ENCODE measurements around the gene RYR3.
"Not testable (repeated sequence)": the region's sequence is repeated elsewhere in the genome, so short reads cannot be mapped to it uniquely, and the experiment has no call there.

RYR3 gene

DNA sequence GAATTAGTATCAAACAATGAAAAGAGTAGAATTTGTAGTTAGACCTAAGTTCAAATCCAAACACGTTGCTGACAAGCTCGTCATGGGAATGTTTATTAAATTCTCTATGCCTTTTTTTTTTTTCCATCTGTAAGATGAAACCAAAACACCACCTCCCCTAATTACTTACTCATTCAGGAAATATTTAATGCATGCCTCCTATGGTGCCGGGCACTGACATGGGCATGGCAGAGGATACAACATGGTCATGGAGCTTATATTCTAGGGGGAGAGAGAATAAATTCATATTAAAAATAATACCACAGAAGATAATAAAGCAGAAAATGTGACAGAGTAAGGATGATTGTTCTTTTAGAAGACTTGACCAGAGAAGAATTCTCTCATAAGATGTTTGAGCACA lies 215.8 kb downstream of the RYR3 start:
- no peak for DNase-seq

DNA sequence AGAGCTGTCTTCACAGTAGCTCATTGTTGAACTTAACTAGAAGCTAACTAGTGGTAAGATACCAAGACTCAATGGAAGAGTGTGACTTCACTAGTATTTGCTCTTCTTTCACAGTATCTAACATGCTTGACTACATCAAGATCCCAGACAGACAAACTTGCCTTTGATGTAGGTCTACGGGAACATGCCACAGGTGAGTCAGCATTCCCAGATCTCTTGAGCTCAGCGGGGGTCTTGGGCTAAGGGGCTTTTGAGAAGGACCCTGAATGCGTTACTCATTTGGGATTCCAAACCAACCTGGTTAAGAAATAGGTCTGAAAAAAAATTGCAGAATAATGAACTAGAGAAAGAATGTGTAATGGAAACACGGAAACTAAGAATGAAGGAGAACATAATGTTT lies 222.4 kb downstream of the RYR3 start:
- DNase-seq = no peak

DNA sequence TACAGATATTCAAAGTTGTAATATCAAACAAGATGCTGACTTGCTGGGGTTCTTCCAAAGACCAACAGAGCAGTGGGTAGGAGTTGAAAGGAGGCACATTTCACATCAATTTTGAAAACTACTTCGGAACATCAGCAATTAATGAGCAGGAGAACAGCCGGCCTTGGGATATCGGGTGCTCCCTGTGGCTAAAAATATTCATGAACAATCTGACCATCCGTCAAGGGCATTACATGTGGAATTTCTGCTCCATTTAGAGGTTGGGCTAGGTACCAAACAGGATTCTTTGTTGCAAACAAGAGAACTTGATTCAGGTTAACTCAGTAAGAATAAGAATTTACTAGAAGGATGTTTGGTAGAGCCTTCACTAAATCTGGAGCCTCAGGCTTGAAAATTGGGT lies 223.9 kb downstream of the RYR3 start:
- no peak for DNase-seq

DNA sequence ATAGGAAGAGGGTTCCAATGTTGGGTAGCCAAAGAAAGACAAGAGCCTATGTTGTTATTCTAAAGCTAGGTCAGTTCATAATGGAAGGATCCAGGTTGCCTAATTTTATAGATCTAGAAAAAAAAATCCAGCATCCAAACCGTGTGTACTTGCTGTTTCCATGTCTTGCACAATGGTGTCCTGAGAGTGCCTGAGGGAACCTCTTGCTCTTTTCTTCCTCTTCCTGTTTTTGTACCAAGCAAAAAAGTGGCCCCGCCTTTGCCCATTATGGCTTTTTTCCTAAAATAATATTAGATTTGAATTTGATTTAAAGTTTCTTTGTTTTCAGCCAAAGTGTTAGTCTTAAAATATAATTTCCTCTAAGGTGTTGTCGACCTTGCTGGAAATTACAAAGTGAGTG lies 224.4 kb downstream of the RYR3 start:
- DNase-seq = no peak

DNA sequence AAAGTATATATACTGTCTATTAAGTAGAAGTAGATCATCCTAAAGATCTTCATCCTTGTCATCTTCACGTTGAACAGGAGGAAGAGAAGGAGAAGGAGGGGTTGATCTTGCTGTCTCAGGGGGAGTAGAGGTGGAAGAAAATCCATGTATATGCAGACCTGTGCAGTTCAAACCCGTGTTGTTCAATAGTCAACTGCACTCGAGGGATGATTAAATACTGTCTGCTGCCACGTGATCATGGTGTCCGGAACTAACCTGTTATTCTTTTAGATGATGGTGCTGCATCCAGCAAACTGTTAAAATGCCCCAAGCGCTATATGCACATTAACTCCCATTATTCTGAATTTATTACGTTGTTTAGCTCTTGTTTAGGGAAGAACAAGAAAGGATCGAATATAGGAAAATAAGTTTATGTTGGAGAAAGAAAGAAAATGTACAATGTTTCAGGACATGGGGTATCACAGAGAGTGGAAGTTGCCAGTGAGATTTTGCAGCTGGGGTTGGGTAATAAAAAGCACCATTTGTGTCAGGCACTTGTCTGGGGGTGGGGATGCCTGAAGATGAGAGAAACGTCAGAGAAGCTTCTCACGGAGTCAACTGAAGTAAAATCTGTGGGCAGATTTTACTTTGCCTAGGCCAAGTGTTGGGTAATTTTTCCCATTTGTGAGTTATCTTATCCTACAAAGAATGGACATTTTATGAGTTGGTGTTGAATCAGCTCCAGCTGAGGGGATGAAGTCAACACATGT lies 229.2 kb downstream of the RYR3 start:
- DNase-seq = no peak

DNA sequence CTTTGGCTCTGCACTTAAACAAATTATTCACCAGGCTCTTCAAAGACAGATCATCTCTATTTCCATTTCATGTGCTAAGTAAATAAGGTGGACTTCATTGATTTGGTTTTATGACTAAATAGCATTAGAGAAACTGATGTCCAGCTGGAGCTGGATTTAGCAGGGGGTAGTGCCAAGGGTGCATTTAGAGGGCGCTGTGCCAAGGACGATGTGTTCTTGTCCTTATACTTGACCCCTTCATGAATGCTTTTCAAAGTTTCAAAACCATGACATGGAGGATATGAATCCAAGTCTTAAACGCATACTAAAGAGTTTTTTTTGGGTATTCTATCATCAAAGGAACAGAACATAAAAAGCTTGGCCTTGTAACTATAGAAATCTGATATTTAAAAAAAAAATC lies 233.2 kb downstream of the RYR3 start:
- DNase-seq = no peak

DNA sequence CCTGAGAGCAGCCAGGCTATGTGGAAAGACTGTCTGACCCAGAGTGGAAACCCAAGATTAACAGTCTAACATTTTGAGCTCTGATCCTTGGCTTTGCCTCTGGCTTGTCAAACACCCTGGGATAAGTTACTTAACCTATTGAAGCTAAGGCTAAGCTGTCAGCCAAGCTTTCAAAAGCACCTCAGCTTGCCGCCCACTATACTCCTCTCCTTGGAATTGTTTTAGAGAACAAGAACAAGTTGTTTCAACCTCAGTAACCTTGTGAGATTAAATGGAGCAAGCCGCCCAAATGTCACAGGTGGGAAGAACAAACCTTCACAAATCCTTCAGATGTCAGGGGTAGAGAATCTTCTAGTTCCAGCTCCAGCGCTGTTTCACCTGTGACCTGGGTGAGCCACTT lies 235.1 kb downstream of the RYR3 start:
- DNase-seq = no peak

DNA sequence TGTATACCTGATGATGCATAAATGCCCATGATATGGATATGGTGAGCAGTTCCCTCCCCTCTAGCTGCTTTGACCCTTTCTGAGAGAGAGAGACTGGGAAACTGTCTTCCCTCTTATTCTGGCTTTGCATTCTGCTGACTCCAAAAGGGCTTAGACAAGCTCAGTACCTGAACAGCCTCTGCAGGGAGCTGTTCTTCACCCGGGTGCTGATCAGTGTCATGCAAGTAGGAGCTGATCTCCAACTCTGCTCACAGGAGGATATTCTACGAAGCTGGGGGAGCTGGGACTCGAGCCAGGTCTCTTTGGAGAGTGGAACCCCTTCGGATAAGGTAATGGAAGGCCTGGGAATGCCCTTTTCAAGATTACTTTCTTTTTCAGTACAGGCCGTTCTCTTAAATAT lies 237.1 kb downstream of the RYR3 start:
- no peak for DNase-seq

DNA sequence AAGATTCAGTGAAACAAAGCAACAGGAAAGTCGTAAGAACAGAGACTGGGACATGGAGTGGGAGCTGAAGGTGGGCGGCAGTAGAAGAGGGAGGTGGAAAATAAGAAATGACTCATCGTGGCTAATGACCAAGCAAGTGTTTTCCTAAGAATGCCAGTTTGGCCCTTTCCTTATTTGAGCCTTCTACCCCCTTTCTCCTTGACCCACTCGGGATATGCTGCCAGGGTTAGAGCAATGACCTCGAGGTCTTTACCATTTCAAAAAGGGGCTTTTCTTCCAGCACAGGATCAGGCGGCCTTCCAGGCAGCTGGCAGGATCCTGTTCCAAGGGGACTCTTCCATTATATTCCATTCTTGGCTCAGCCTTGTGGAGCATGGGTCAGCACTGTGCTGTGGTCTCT lies 241.1 kb downstream of the RYR3 start:
- DNase-seq = no peak

DNA sequence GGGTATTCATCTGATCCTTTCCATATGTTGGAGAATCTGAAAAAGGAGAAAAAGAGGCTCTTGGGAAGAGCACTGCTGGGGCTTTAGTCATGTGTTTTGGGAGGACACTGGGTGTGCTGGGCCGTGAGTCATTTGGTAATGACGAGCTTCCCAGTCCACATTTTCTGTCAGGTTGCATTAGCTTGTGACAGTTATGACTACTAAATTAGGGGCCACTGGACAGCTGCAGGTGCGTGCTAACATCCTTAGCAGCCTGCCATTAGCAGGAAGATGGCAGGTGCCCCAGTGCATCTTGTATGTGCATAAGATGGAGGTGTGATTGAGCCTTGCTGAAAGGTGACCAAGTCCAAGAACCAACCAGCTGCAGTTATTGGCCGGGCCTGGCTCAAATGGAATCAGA lies 242.4 kb downstream of the RYR3 start:
- no peak for DNase-seq

DNA sequence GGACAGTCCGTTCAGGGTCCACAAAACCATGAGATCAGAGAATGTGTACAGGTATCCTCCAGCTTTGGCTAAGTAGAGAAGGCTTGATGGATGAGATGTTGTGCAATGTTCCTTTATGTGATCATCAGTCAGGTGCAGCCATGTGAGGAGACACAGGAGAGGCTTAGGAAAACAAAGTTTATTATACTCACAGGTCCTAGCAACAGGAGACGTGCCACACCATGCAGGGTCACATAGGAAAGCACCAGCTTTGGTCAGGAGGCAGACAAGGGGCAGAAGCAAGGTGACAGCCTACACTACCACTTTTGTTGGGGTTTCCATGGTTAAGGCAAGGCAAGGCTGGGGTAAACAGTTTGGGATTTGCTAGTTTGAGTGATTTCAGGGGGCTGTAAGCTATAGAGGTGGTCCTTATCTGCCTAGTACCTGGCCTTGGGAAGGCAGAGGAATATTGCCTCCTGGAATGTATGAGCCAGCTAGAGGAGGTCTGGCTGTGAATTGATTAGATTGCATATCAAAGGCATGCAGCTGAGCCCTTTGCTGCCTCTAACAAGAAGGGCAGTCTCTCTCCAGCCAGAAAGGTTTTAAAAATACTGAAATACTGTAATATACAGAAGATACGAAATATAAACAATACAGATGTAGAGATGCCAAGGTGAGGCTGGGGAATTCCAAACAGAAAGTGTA lies 248.6 kb downstream of the RYR3 start:
- no peak for DNase-seq

DNA sequence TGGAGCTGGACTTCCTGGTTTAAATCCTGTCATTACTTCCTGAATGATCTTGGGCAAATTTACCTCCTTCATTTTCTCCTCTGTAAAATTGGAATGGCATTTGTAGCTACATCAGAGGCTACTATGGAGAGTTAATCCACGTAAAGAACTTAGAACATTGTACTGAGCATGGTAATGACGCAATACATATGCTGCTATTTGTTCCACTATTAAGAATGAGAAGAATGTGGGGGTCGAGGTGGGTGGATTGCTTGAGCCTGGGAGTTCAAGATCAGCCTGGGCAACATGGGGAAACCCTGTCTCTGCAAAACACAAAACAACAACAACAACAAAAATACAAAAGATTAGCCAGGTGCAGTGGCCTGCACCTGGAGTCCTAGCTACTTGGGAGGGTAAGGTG lies 250.6 kb downstream of the RYR3 start:
- no peak for DNase-seq

DNA sequence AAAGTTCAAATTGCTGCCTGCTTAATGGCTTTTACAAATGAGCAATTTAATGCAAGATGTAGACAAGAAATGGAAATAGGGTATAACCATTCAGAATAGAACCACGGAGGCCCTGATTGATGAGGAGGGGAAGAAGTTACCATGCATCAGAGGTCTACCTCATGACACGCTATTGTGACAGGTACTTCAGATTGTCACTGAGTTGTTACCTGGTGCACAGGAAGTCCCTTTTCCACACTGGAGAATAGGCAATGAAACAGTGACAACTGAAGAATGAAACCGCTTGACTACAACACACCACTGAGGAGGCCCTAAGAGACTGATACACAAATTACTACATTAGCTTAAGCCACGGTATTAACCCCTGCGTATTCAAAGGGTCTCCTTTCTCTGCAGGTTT lies 251.2 kb downstream of the RYR3 start:
- DNase-seq = no peak

DNA sequence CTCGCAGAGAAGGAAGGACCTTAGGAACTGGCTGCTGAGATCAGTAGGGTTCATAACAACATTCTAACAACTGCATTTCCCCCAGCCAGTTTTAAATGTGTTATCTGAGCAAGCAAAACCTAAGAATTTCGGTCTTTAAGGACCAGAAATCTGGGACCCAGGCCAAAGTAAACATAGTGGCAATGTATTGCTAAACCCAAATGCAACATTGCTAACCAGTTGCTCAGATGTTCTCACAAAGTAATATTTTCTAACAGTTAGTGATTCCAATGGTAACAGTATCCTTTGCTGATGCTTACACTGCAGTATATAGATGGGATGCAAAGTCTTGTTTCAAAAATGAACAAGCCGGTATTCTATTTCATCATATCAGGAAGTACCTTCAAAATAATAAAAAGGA lies 254.3 kb downstream of the RYR3 start:
- no peak for DNase-seq

DNA sequence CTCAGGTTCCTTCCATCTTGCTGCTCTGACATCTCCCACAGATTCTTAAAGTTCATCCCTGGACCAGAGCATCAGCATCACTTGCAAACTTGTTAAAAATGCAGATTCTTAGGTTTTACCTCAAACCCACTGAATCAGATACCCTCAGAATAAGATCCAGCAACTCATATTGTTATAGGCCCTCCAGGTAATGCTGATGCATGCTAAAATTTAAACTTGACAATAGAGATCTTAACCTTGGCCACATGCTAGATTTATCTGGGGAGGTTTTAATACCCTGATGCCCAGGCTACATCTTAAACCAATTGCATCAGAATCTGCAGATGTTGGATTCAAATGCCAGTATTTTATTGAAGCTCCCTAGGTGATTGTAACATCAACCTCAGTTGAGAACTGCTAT lies 256.9 kb downstream of the RYR3 start:
- DNase-seq = no peak

DNA sequence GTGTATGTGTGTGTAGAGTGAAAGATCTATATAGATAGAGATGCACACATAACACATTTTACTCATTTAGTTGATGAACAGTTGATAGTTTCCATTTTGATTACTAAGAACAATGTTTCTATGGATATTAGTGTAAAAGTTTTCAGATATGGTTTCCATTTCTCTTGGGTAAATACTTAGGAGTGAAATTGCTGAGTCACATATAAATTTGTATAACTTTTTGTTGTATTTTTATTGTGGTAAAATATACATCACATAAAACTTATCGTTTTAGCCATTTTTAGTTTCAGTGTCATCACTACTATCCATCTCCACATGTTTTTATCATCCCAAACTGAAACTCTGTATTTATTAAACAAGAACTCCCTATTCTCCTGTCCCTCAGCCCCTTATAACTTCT lies 258.3 kb downstream of the RYR3 start:
- DNase-seq = no peak

DNA sequence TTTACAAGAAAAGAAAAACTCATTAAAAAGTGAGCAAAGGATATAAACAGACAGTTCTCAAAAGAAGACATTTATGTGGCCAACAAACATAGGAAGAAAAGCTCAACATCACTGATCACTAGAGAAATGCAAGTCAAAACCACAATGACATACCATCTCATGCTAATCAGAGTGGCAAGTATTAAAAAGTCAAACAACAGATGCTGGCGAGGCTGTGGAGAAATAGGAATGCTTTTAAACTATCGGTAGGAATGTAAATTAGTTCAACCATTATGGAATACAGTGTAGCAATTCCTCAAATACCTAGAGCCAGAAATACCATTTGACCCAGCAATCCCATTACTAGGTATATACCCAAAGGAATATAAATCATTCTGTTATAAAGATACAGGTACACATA lies 267.1 kb downstream of the RYR3 start:
- not testable (repeated sequence) for DNase-seq

DNA sequence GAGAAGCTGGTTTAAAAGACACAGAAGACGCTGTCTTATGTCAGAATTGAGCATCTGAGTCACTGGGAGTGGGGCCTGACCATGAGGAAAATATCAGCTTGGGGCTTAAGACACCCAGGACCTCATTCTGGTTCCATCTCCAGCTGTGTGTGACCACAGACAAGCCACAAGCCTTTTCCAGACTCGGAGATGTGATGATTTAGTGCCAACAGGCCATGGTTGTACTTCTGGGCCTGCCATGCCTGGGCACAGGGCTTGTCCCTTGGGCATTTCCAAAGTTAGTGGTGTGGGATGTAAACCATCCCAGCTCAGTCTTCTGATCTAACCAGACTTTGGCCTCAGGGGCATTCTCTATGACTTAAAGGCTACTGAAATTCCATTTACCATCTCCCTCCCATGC lies 269.8 kb downstream of the RYR3 start:
- DNase-seq = no peak

DNA sequence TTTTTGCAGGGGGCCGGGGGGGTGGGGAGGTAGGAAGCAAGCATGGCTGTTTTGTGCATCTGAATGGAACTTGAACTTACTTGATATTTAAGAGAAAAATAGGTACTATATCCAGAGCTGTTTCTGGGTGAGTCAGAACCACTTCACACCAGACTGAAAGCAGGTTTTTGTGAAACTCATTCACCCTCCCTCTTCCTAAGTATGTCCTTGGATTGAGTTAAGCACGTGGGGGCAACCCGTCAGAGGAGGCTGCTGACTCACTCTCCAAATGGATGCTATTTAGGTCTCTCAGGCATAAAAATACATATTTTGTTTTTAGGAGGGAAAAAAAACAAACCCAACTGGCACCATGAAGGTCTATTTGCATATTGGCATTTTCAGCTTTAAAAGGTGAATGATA lies 270.3 kb downstream of the RYR3 start:
- DNase-seq = no peak

DNA sequence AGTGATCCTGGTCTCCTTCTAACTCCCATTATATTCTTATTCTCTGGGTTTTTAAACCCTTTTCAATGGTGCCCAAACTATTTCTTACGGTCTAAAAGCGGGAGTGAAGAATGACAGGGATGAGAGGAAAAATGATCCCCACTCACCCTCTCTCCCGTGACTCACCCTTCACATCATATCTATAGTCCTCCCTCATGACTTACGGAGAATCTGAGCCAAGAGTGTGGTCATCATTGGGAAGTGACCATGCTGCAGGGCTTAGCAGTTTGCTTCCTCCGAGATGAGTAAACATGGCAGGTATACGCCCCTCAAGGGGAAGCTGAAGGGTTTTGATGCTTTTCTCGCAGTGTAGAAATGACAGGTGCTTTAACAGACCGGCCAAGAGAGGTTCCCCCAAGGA lies 274.0 kb downstream of the RYR3 start:
- no peak for DNase-seq

DNA sequence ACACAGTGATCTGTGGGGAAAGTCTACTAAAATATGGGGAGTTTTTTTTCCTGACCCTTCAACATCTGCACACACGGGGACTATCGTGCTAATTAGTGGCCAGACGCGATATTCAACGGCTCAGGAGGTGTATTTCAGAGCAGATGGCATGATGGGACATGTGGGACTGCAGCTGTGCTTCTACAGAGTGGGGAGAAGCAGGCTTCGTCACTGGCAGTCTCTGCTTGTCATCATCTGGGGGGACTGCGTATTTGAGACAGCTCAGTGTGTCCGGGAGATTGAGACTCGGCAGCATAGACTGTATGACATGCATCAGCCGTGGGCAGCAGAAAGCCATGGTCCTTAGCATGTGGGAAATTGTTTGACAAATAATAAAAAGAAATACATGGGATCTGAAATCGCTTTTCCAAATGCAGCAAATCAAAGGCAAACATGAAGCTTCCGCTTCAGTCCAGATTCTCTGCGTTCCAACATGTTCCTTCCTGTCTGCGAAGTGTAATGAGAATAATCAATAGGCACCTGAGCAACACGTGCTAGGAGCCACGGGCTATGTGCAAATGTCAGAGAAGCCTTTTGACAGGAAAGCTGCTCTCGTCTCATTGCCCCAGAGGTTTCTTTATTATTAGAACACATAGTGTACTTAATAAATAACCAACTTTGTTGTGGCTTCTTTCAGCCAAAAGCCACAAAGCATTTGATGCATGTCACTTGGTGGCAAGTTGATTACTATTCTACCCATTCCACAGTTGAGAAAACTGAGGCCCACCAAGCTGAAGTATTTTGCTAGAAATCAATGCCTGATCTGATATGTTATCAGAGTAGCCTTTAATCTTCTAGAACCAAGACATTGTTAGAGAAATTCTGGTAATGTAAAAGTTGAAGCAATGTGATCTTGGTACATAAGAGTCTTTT lies 276.3 kb downstream of the RYR3 start:
- no peak for DNase-seq

DNA sequence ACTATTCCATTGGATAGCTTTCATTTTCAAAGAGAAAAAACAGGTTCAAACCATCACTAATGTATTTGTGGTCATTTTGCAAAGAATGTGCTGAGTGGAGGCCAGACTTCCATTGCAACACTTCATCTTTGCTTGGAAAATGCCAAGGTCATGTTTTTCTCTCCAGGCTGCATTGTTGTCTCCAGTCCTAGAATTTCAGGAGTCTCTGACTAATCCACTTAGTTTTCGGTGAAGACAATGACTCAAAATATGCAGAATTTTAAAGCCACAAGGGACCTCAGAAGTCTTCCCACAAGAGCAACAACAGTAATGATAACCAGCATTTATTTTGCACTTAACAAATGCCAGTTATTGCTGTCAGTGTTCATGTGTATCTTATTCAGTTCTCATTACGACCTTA lies 277.0 kb downstream of the RYR3 start:
- no peak for DNase-seq

DNA sequence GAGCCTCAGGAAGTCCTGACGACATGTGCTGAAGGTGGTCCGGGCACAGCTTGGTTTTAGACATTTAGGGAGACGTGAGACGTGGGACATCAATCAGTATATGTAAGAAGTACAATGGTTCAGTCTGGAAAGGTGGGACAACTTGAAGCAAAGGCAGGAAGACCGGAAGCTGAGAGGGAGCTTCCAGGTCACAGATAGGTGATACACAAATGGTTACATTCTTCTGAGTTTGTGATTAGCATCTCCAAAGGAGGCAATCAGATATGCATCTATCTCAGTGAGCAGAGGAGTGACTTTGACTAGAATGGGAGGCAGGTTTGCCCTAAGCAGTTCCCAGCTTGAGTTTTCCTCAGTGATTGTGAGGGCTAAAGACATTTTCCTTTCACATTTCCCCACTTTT lies 282.1 kb downstream of the RYR3 start:
- no peak for DNase-seq

DNA sequence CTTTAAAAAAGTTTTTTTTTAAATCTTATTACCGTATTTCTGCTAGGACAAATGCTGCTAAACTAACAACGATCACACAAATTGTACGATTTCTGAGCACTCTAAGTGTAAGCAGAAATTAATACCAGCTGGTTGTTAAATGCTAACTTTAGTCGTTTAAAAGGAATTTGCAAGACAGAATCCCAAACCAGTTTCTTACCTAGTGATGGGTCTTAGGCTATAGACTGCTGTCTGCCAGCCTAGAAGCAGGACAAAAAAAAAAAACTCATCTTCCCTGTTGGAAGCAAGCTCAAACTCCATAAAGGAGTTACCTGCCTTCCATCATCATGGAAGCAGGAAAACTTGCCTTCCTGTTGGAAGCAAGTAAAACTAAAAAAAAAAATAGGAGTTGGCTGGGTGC lies 287.6 kb downstream of the RYR3 start:
- DNase-seq = not testable (repeated sequence)
